Neural crest cell (in vitro differentiated cells): ENCODE results near the gene GLRX3. TPM values are rescaled to one million over a fixed set of nuclear protein-coding genes. Genes with fewer than 3 reads are reported as not detected.

ENCODE experiments used
- DNase-seq: peaks from one replicate; pipeline ENCODE4 v3.0.0; 2021; ENCODE audit warnings: low read depth, mixed read lengths, low spot score
- H3K27ac Mint-ChIP-seq: one replicate; pipeline ENCODE4 v1.8.0; 2021; ENCODE audit warnings: mild to moderate bottlenecking, mixed read lengths; ENCODE audit not compliant: unreplicated experiment
- H3K27me3 Mint-ChIP-seq: 2 replicates; pipeline ENCODE4 v1.8.0; 2021; ENCODE audit warnings: low read depth, mild to moderate bottlenecking, mixed read lengths
- H3K36me3 Mint-ChIP-seq: 2 replicates; pipeline ENCODE4 v1.8.0; 2021; ENCODE audit warnings: low read depth, mild to moderate bottlenecking, mixed read lengths
- H3K4me1 Mint-ChIP-seq: 2 replicates; pipeline ENCODE4 v1.8.0; 2021; ENCODE audit warnings: mixed read lengths
- H3K4me3 Mint-ChIP-seq: one replicate; pipeline ENCODE4 v1.8.0; 2021; ENCODE audit warnings: mild to moderate bottlenecking, mixed read lengths
- H3K9me3 Mint-ChIP-seq: 2 replicates; pipeline ENCODE4 v1.8.0; 2021; ENCODE audit warnings: mixed read lengths
- total RNA-seq: library from RNA; stranded (reverse); gene quantifications from 2 replicates; pipeline ENCODE4 v1.2.1, GENCODE V29; 2021
- TF ChIP-seq, protein P1 (sequence below): fragments of 200-600 bp; sonication (generic); conservative IDR thresholded peaks from 2 replicates; pipeline ENCODE4 v1.5.0; 2021; ENCODE audit warnings: antibody characterized with exemption, mild to moderate bottlenecking

The GLRX3 gene
- total RNA-seq, 1 donor from 2014 or later = 124 TPM

DNA sequence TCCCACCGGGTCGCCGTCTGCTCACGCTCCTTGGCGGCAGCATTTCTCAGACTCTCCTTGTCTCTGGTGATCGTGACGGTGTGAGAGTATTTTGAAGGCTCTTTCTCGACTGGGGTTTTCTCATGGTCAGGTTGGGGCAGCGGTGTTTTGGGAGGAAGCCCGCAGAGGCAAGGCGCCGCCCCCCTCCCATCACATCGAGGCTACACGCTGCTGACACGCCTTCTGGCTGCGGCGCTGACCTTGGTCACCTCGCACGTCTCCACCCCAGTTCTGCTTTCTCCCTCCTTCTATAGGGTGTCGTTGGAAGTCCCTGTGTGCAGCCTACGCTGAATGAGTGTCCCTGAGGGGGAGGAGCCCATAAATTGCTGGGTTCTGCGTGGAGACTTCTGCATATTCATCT is 55.2 kb downstream of the GLRX3 start:
- TF ChIP-seq, protein P1, sequence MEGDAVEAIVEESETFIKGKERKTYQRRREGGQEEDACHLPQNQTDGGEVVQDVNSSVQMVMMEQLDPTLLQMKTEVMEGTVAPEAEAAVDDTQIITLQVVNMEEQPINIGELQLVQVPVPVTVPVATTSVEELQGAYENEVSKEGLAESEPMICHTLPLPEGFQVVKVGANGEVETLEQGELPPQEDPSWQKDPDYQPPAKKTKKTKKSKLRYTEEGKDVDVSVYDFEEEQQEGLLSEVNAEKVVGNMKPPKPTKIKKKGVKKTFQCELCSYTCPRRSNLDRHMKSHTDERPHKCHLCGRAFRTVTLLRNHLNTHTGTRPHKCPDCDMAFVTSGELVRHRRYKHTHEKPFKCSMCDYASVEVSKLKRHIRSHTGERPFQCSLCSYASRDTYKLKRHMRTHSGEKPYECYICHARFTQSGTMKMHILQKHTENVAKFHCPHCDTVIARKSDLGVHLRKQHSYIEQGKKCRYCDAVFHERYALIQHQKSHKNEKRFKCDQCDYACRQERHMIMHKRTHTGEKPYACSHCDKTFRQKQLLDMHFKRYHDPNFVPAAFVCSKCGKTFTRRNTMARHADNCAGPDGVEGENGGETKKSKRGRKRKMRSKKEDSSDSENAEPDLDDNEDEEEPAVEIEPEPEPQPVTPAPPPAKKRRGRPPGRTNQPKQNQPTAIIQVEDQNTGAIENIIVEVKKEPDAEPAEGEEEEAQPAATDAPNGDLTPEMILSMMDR = no peak
- peak overlapping the region; percentile 81 for H3K4me3 Mint-ChIP-seq
- H3K9me3 Mint-ChIP-seq = no peaks in the 10 kb centered on the region
- H3K4me1 Mint-ChIP-seq = peaks cover 15% of the 10 kb centered on the region
- H3K27me3 Mint-ChIP-seq = no peaks in the 10 kb centered on the region
- no peak overlapping the region for H3K27ac Mint-ChIP-seq
- no peak for DNase-seq
- H3K36me3 Mint-ChIP-seq = peaks cover 3% of the 10 kb centered on the region

DNA sequence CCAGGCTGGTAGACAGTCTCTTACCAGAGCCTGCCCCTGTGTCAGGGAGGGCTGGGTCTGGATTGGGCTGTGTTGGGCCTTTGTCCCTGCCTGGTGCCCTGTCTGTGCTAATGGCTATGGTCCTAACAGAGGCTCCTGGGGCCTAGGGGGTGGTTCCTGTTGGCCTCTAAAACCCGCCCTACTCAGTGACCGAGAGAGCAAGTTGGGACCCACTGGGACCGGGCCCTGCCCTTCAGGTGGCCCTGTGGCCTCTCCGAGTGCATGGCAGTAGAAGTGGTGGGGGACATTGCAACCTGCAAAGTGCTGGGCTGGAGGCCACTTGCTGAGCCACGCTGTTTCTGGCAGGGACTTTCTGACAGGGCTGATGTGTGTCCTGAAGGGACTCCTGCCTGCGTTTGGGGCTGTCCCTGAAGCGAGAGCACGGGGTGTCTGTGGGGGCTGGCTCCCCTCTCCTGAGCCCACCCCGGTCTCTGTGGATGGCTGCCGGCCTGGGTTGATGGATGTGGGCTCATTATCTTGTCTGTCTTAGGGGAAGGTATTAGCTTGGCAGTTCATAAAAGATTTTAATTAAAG is 56.2 kb downstream of the GLRX3 start:
- no peak for DNase-seq
- Mint-ChIP-seq H3K4me3 (peak overlapping the region; percentile 81), H3K4me1 (peaks cover 15% of the 10 kb centered on the region), H3K36me3 (peaks cover 3% of the 10 kb centered on the region), H3K27ac (no peak overlapping the region), H3K27me3 (no peaks in the 10 kb centered on the region), H3K9me3 (no peaks in the 10 kb centered on the region)
- TF ChIP-seq, protein P1 = no peak

DNA sequence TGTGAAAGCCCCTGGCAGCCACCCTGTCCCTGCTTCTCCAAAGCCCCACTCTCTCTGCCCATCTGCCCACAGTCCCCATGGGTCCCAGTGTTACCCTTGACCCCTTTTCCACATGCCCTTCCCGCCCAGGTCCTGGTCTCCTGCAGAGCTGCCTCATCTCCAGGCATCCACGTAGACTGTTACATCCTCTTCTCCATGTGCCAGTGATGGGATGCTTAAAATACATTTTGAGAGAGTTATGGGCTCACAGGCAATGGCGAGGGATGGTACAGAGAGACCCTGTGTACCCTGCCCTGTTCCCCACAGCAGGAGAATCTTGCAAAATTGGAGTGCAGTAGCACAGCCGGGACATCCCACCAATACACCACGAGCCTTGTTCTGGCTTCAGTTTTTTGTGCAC is 56.8 kb downstream of the GLRX3 start:
- Mint-ChIP-seq H3K4me1 (peaks cover 15% of the 10 kb centered on the region), H3K9me3 (no peaks in the 10 kb centered on the region), H3K4me3 (peak overlapping the region; percentile 54), H3K36me3 (no peaks in the 10 kb centered on the region), H3K27ac (peak overlapping the region; percentile 22), H3K27me3 (no peaks in the 10 kb centered on the region)
- DNase-seq = no peak
- TF ChIP-seq, protein P1 = no peak

DNA sequence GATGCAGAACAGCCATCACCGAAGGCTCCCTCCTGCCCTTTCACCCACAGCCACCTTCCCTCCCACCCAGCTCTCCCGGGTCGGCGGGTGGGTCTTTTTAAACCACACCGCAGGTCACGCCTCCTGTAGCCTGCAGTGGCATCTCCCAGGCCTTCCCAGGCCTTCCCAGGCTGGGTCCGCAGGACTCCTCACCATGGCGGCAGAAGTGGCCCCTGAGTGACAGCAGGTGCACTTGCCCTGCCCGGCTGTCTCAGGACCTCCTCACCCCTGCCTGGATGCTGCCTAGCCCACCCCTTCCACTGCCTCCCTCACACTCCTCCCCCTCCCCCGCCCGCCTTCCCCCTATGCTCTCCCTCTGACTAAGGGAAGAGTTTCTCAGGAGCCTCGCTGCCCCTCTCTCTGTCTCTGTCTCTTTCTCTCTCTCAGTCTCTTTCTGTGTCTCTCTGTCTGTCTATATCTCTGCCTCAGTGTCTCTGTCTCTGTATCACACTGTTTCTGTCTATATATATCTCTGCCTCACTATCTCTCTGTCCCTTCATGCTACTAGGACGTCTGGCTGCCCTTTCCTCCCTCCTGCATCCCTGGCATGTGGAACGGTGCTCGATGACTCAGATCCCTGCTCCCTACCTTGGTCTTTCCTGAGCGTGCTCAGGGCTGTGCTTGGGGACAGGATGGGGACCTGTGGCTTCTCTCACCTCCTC is 57.5 kb downstream of the GLRX3 start:
- no peaks in the 10 kb centered on the region for H3K36me3 Mint-ChIP-seq
- no peak overlapping the region for H3K27ac Mint-ChIP-seq
- TF ChIP-seq, protein P1 = no peak
- peaks cover 15% of the 10 kb centered on the region for H3K4me1 Mint-ChIP-seq
- H3K4me3 Mint-ChIP-seq = peak overlapping the region; percentile 64
- no peaks in the 10 kb centered on the region for H3K9me3 Mint-ChIP-seq
- H3K27me3 Mint-ChIP-seq = no peaks in the 10 kb centered on the region
- no peak for DNase-seq

DNA sequence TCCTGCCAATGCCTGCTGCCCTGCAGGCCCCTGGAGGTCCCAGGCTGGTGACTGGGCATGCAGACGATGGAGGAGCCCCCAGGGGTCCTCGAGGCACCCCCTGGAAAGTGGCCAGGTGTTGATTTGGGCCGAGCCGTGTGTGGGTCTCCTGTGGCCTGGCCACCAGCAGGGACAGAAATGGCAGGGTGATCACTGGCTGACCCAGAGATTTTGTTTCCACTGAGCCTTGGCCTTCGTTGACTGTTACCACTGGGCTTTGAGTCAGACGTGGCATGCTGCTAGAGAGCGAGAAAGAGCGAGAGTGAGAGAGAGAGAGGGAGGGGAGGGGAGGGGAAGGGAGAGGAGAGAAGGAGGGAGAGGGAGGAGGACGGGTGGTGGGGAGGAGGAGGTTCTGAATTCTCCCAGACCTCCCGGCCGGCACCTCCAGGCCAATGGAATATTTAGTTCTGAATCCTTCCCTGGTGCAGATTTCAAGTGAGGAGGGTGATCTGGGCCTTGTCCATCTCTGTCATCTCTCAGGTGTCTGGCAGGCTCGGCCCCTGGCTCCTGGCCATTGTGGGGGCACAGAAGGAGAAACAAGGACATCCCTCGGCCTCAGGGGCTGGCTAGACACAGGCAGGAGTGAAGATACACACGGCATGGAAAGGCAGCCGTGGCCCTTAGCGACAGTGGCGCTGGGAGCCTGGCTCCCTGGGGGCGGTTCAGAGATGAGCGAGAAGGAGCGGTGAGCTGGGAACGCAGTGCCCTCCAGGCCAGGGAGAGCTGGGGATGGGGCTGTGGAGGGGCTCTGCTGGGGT is 58.2 kb downstream of the GLRX3 start:
- Mint-ChIP-seq H3K27ac (peak overlapping the region; percentile 43), H3K4me1 (peaks cover 15% of the 10 kb centered on the region), H3K4me3 (peak overlapping the region; percentile 69), H3K9me3 (no peaks in the 10 kb centered on the region), H3K27me3 (no peaks in the 10 kb centered on the region), H3K36me3 (no peaks in the 10 kb centered on the region)
- TF ChIP-seq, protein P1 = no peak
- no peak for DNase-seq
